Non-pigmented ciliary epithelial cell (primary cell): ENCODE results near the gene STRBP.
"Not testable (repeated sequence)": the region's sequence is repeated elsewhere in the genome, so short reads cannot be mapped to it uniquely, and the experiment has no call there.

ENCODE experiments used
- DNase-seq: peaks from one replicate; pipeline ENCODE4 v3.0.0-alpha.2; 2010; ENCODE audit warnings: low read depth

Gene STRBP

GRCh38 chr9:123268465-123269259 lies at the start of gene STRBP:
Gene STRBP (minus strand): TSS chr9:123268586. CDS start chr9:123184134, 84,452 bp downstream.
- DNase-seq: peak; percentile 1

DNA sequence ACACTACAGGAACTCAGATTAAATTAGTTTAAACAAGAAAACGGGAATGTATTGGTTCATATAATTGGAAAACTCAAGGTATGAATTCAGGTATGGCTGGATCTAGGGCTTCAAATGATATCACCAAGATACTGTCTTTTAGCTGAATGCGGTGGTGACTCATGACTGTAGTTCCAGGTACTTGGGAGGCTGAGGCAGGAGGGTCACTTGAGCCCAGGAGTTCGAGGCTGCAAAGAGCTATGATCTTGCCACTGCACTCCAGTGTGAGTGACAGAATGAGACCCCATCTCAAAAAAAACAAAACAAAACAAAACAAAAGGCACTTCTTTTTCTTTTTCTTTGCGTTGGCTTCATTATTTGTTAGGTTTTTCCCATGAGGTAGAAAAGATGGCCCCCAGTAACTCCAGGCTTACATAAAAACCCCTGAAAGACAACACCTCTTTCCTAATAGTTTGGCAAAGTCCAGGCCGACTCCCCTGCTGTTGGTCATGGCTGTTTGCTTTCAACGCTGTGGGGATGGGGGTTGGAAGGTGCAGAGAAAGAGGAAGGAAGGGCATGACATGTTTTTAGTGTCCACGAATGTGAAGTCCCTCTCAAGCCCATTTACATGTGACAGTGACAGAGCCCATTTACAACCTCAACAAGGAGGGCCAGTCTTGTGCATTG lies 47.8 kb upstream of the STRBP start:
- DNase-seq: no peak

DNA sequence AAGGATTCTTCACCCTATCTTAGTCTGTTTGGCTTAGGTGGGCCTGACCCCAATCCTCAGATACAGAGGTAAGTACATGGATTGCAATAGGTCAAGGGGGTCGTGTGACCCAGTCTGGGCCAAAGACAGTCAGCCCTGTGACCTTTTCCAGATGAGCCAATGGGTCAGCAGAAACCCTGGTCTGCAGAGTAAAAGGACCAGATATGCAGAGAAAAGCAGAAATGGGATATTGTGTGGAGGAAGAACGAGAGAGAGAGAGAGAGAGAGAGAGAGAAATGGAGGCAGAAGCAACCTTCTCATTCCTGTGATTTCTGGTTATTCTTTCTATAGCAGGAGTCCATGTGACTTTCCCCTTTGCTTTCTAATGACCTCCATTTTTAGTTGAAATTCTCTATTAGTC lies 47.2 kb upstream of the STRBP start:
- DNase-seq: no peak

DNA sequence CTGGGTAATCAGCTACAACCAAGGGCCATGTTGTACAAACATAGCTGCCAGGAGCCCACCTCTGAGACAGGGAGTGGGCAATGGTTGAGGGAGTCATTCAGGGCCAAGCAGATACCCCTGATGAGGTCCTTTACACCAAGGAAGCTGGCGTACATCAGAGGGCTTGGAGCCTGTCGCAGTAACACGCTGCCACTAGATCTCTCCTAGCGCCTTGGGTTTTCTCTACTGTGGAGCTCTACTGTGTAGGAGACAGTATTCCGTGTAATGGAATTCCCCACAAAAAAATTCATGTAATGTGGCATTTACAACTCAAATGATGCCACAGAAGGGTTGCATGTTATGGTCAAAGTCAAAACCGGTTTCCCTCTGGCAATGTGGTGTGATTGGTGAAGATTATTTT lies 46.2 kb upstream of the STRBP start:
- no peak for DNase-seq

- no peak for DNase-seq
Measured at GRCh38 chr9:123312306-123312877, 44.0 kb upstream of the STRBP start.

GRCh38 chr9:123311250-123311752 lies 42.9 kb upstream of the STRBP start:
- DNase-seq: no peak

- no peak for DNase-seq
Measured at GRCh38 chr9:123310551-123311249, 42.3 kb upstream of the STRBP start.

DNA sequence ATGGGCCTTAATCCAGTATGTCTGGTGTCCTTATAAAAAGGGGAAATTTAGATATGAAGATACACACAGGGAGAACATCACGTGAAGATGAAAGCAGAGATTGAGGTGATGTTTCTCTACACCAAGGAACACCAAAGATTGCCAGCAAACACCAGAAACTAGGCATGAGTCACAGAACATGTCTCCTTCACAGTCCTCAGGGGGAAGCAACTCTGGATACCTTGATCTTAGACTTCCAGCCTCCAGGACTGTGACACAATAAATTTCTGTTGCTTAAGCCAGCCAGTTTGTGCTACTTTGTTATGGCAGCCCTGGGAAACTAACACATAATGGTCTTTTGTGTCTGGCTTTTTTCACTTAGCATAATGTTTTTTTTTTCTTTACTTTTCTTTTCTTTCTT lies 41.2 kb upstream of the STRBP start:
- DNase-seq: no peak

DNA sequence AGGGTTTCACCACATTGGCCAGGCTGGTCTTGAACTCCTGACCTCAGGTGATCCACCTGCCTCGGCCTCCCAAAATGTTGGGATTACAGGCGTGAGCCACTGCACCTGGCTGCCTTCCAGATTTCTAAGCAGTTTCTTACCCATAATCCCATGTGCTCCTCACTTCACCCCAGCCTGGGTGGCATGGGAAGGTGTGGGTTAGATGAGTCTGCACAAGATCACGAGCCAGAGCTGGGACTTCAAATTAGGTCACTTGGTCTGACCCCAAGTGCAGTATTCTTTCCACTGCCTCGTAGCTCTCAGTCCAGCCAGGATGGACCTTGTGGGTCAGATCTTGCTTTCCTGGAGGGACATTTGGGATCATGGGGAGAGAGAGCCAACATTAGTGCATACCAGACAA lies 37.5 kb upstream of the STRBP start:
- DNase-seq: no peak

DNA sequence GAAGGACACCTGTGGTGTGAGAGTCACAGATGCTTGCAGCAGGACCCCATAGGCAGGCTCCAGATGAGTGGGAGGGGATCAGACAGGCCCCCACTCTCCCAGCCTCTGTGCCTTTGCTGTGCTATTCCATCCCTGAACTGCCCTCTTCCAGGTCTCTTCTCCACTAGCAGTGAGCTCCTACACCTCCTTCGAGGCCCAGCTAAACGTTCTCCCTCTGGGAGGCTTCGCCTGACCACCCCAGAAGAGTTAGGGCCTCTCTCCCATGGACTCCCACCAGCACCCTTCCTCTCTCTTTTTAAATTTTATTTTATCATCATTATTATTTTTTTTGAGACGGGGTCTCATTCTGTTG lies 35.9 kb upstream of the STRBP start:
- no peak for DNase-seq

DNA sequence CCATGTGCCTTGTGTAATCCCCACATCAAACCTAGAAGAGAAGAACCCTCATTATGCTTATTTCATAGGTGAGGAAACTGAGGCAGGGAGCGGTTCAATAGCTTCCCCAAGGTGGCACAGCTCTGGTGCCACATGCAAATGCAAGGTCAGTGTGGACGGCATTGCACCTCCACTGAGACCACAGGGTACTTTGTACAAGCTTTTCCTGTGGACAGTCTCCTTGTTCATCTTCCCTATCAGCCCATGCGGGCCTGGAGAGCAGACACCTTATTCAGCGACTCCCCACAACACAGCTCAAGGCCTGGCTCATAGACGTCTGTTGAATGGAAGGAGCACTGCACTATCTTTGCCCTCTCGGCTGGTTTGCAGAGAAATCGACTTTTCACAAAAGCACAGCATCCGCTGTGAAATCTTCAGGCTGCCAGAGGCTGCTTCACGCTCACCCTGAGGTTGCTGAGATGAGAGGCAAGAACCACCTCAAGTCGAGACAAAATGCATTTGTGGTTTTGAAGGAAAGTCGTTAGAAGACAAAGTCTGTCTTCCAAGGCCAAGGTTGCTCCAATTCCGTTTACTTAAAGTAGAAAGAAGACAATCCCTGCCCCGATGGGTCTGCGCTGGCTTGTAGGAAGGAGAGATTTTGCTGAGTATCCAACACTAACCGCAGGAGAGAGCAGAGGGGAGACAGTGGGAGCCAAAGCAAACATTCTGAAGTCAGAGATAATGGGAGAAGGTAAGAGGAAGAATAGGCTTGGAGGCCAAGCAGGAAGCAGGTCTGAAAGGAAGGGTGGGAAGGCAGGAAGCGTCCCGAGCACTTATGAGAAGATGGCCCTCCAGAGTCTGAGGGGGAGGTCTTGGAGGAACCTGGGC lies 34.2 kb upstream of the STRBP start:
- DNase-seq: no peak

- not testable (repeated sequence) for DNase-seq
Measured at GRCh38 chr9:123301936-123302335, 33.5 kb upstream of the STRBP start.

DNA sequence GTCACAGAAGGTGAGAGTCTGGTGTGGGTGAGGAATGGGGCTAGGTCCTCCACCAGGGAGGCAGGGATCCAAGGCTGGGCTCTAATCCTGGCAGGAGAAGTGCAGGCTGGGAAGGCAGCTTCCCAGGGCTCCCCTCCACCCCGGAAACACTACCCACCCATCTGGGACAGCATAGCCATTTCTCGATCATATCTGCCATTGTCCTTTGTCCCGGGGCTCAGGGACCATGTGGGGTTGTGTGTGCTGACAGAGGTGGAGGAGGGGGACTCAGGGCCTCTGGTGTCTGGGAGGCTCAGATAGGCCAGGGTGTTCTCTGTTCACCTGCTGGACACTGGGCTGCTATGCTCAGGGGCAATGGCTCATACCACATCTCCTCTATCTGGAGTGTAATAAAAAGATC lies 32.2 kb upstream of the STRBP start:
- no peak for DNase-seq

DNA sequence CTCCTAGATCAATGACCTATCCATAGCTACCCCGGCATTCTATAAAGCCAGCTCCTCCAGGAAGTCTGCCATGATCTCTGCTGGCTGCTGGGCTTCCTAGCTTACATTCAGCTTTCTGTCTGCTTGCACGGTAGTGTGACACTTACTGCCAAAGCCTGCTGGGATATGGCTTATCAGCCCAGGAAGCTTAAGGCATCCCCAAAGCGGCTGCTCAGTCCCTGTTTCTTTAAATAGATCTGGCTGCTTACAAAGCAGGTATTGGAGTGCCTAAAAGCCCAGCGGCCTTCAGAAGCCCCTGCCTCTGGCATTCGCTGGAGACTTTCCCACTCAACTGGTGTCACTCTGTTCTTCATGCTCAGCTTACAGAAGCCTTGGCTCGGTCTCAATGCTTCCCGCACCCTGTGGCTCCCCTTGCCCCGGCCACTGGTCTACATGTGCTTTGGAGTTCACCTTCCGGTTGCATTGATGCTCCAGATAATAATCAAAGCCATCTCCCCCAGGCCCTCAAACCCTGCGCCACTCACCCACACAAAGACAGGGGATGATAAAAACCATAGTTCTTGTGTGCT lies 31.3 kb upstream of the STRBP start:
- DNase-seq: no peak

GRCh38 chr9:123296174-123296573 lies 27.8 kb upstream of the STRBP start:
- DNase-seq: no peak

- no peak for DNase-seq
Measured at GRCh38 chr9:123291736-123292135, 23.4 kb upstream of the STRBP start.

GRCh38 chr9:123290764-123291163 lies 22.4 kb upstream of the STRBP start:
- DNase-seq: no peak

GRCh38 chr9:123287639-123288038 lies 19.3 kb upstream of the STRBP start:
- no peak for DNase-seq

- DNase-seq: no peak
Measured at GRCh38 chr9:123286324-123286723, 17.9 kb upstream of the STRBP start.

- DNase-seq: no peak
Measured at GRCh38 chr9:123284656-123285055, 16.3 kb upstream of the STRBP start.

DNA sequence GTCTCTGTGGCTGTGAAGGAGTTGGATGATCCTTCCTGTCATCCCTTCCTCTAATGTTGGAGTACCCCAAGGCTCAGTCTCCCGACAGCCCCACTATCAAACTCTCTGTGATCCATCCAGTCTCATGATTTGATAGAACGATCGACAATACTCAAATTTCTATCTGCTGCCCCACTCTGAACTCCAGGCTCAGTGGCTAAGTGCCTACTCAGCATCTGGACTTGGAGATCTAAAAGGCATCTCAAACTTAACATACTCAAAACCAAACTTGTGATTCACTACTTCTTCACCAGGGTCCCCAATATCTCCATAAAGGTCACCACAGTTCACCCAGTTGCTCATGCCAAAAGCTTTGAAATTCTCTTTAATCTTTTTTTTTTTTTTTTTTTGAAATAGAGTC lies 15.1 kb upstream of the STRBP start:
- DNase-seq: no peak
